Transverse colon (tissue), 4 donors: Measurements from ENCODE around the gene AXDND1. TPM values are rescaled to one million over a fixed set of nuclear protein-coding genes. Genes with fewer than 3 reads are reported as not detected.
"Not testable (repeated sequence)": the region's sequence is repeated elsewhere in the genome, so short reads cannot be mapped to it uniquely, and the experiment has no call there.

ENCODE experiments used
- DNase-seq: peaks from one replicate; pipeline ENCODE4 v3.0.0-alpha.2; 2019
- H3K27ac ChIP-seq, 4 donors: fragments of 200-600 bp; sonication (generic); 2 replicates each; pipeline ENCODE4 v1.5.1; 2016 to 2018; ENCODE audit warnings: inconsistent platforms in 4 of 4
- H3K27me3 ChIP-seq: fragments of 200-600 bp; sonication (generic); 2 replicates; pipeline ENCODE4 v1.5.1; 2017; ENCODE audit warnings: inconsistent platforms
- H3K36me3 ChIP-seq, 4 donors: fragments of 200-600 bp; sonication (generic); 2 replicates each; pipeline ENCODE4 v1.5.1; 2017 to 2019; ENCODE audit warnings: inconsistent platforms in 4 of 4
- H3K4me1 ChIP-seq, 4 donors: fragments of 200-600 bp; sonication (generic); 2 replicates each; pipeline ENCODE4 v1.5.1; 2017 to 2020; ENCODE audit warnings: inconsistent platforms in 4 of 4
- H3K4me3 ChIP-seq, 4 donors: fragments of 200-600 bp; sonication (generic); 1 replicate in 1 of 4; 2 replicates in 3 of 4; pipeline versions ENCODE4 v1.5.1 to v1.6.1; 2017 to 2019; ENCODE audit warnings: inconsistent platforms in 4 of 4
- H3K9me3 ChIP-seq, 2 donors: fragments of 200-600 bp; sonication (generic); 2 replicates each; pipeline ENCODE4 v1.5.1; 2017 to 2019; ENCODE audit warnings: inconsistent platforms in 2 of 2
- CTCF ChIP-seq, 5 experiments: fragments of 200-600 bp in 3 of 5; fragments of 450-650 bp in 2 of 5; sonication (generic) in 3 of 5; IDR thresholded peaks; 1 replicate in 2 of 5; 2 replicates in 3 of 5; pipeline ENCODE4 v1.5.1; 2016 to 2017; ENCODE audit warnings: antibody characterized with exemption in 5 of 5, inconsistent platforms in 3 of 5, mild to moderate bottlenecking in 2 of 5, moderate library complexity in 1 of 5
- EP300 ChIP-seq: sonication (generic); formaldehyde crosslinking; IDR thresholded peaks from one replicate; pipeline ENCODE4 v1.6.1; 2017; ENCODE audit warnings: antibody characterized with exemption, low read depth
- POLR2A ChIP-seq: fragments of 450-650 bp; IDR thresholded peaks from one replicate; pipeline ENCODE4 v1.6.1; 2016; ENCODE audit warnings: antibody characterized with exemption, mild to moderate bottlenecking, moderate library complexity
- POLR2AphosphoS5 ChIP-seq, 3 donors: sonication (generic); formaldehyde crosslinking; IDR thresholded peaks; one replicate each; pipeline ENCODE4 v1.6.1; 2016; ENCODE audit warnings: antibody characterized with exemption in 3 of 3
- WGBS, 2 donors: methylation state at CpG; one replicate each; pipeline ENCODE4 v1.1.5; 2018; ENCODE audit warnings: low coverage in 1 of 2; 5-methylcytosine and 5-hydroxymethylcytosine counted together
- in situ Hi-C, 4 donors: fragments of 200-750 bp; cut with MboI; loops; one replicate each; pipeline versions ENCODE4 v1.15.0 to v1.15.1; 2017; ENCODE audit warnings: low sequenced_read_pairs in 3 of 4, low pct_ligation_motif_present in 1 of 4, low pct_unique_long_range_greater_than_20kb in 1 of 4
- intact Hi-C: fragments of 100-400 bp; cut with DNase I; formaldehyde crosslinking; loops from one replicate; pipeline ENCODE4 v1.15.1; 2023; ENCODE audit warnings: low total_unique reads
- total RNA-seq, 4 donors: library from RNA; depleted of rRNA; stranded (reverse); fragments of >200 nt; gene quantifications; one replicate each; pipeline ENCODE4 v1.1.0, GENCODE V29; 2016

AXDND1 gene
- total RNA-seq, 4 donors from 2014 or later = 3.1 to 8.4 (median 4.0) TPM

- DNase-seq = no peak
- no peaks in the 10 kb centered on the region for H3K9me3 ChIP-seq
- TF ChIP-seq CTCF (IDR thresholded peaks at IDR 0.05) = no peak
- no peak for TF ChIP-seq POLR2AphosphoS5 (IDR thresholded peaks at IDR 0.05)
- TF ChIP-seq POLR2A = no peak
- no peak for TF ChIP-seq EP300
- intact Hi-C loops = no loop called here
- WGBS, 2 donors = 98 to 100% methylated on average over 3 of the region's 3 CpGs
- in situ Hi-C loops = loop anchor here (25.0 kb wide), 5 partner anchors 89 to 814 kb away; partner anchors contain the start of genes ABL2 (in 2 of the 4) and TOR3A (in 1 of the 4)
- no peak overlapping the region for H3K4me3 ChIP-seq
- H3K4me1 ChIP-seq = no peaks in the 10 kb centered on the region
- H3K27ac ChIP-seq = no peak overlapping the region
- no peaks in the 10 kb centered on the region for H3K27me3 ChIP-seq
- peaks cover 0 to 38% (median 0%) of the 10 kb centered on the region in 4 donors for H3K36me3 ChIP-seq
Measured at GRCh38 chr1:179351281-179351680, 14.5 kb upstream of the AXDND1 start.

- WGBS, 2 donors = 94 to 95% methylated on average over 2 of the region's 2 CpGs
- Histone ChIP-seq H3K36me3 (peaks cover 0 to 32% (median 0%) of the 10 kb centered on the region in 4 donors), H3K27me3 (no peaks in the 10 kb centered on the region), H3K4me3 (no peak overlapping the region), H3K27ac (no peak overlapping the region), H3K9me3 (no peaks in the 10 kb centered on the region), H3K4me1 (no peaks in the 10 kb centered on the region)
- intact Hi-C loops = no loop called here
- no peak for TF ChIP-seq EP300
- TF ChIP-seq POLR2AphosphoS5 (IDR thresholded peaks at IDR 0.05) = no peak
- TF ChIP-seq CTCF (IDR thresholded peaks at IDR 0.05) = no peak
- TF ChIP-seq POLR2A = no peak
- no peak for DNase-seq
- in situ Hi-C loops = loop anchor here (25.0 kb wide), 5 partner anchors 90 to 815 kb away; partner anchors contain the start of genes ABL2 (in 2 of the 4) and TOR3A (in 1 of the 4)
Measured at GRCh38 chr1:179352236-179352635, 13.5 kb upstream of the AXDND1 start.

DNA sequence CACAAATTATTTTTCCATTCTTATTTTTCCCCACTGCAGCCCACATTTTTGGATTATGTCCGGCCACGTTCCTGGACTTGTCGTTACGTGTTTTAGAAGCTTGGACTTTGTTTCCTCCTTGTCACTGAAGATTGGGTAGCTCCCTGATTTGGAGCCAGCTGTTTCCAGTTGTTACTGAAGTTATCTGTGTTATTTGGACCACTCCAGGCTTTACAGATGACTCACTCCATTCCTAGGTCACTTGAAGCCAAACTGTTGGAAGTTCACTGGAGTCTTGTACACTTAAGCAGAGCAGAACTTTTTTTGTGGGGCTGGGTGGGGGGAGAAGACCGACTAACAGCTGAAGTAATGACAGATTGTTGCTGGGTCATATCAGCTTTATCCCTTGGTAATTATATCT is 12.2 kb upstream of the AXDND1 start:
- Histone ChIP-seq H3K4me3 (no peak overlapping the region), H3K36me3 (peaks cover 0 to 32% (median 0%) of the 10 kb centered on the region in 4 donors), H3K4me1 (no peaks in the 10 kb centered on the region), H3K27ac (peak overlapping the region in 3 of 4 donors; percentile 32 to 42 (median 39)), H3K27me3 (no peaks in the 10 kb centered on the region), H3K9me3 (no peaks in the 10 kb centered on the region)
- no peak for TF ChIP-seq POLR2A
- in situ Hi-C loops = loop anchor here (25.0 kb wide), 5 partner anchors 91 to 816 kb away; partner anchors contain the start of genes ABL2 (in 2 of the 4) and TOR3A (in 1 of the 4)
- WGBS, 2 donors = 67 to 69% methylated on average over 1 to 5 of the region's 5 CpGs
- intact Hi-C loops = no loop called here
- no peak for DNase-seq

- H3K36me3 ChIP-seq, H3K27me3 ChIP-seq, H3K9me3 ChIP-seq, DNase-seq, H3K4me3 ChIP-seq, intact Hi-C loops, H3K27ac ChIP-seq: not testable (repeated sequence)
- WGBS, 2 donors = 78% methylated on average over 2 of the region's 2 CpGs; no CpG with 5 or more reads in 1 of the 2 donors
- in situ Hi-C loops = loop anchor here (10.0 to 25.0 kb wide), 8 partner anchors 99 to 824 kb away; partner anchors contain the start of genes ABL2 (in 2 of the 4) and TOR3A (in 1 of the 4)
- H3K4me1 ChIP-seq = peaks cover 0 to 10% (median 4%) of the 10 kb centered on the region in 4 donors
Measured at GRCh38 chr1:179361631-179362030, 4.1 kb upstream of the AXDND1 start.

- no peaks in the 10 kb centered on the region for H3K27me3 ChIP-seq
- intact Hi-C loops (loop anchor here (5.0 kb wide), 1 partner anchor 284 kb away; the partner anchor contains the start of gene TOR3A), in situ Hi-C loops (loop anchor here (5.0 to 25.0 kb wide), 9 partner anchors 104 to 829 kb away; partner anchors contain the start of genes ABL2 (in 2 of the 4) and TOR3A (in 1 of the 4))
- TF ChIP-seq POLR2A = no peak
- no peak for TF ChIP-seq POLR2AphosphoS5 (IDR thresholded peaks at IDR 0.05)
- no peak for TF ChIP-seq EP300
- TF ChIP-seq CTCF (IDR thresholded peaks at IDR 0.05) = peak in 1 of 5 experiments; percentile 34
- H3K27ac ChIP-seq = peak overlapping the region; percentile 89 to 99 (median 90)
- H3K9me3 ChIP-seq = no peaks in the 10 kb centered on the region
- no peaks in the 10 kb centered on the region for H3K36me3 ChIP-seq
- peak overlapping the region; percentile 46 to 89 (median 60) for H3K4me3 ChIP-seq
- 3 to 4% methylated on average over 13 to 22 of the region's 28 CpGs for WGBS, 2 donors
- no peak for DNase-seq
- H3K4me1 ChIP-seq = peaks cover 0 to 10% (median 4%) of the 10 kb centered on the region in 4 donors
Measured at GRCh38 chr1:179366093-179366800, 476 bp downstream of the AXDND1 start.
